NOMO-1 (cell line): ENCODE data around the gene RNU6-9.
"Not testable (repeated sequence)": the region's sequence is repeated elsewhere in the genome, so short reads cannot be mapped to it uniquely, and the experiment has no call there.

Experiments used
- DNase-seq, 2 experiments: peaks; one replicate each; lab custom pipeline; 2025; ENCODE audit not compliant: unreplicated experiment in 2 of 2; lab: John Stamatoyannopoulos, UW

The RNU6-9 gene

GRCh38 chr19:892894-893689 is at the start of gene RNU6-9, which contains the start of gene MED16:
Gene RNU6-9 (plus strand): TSS chr19:893484.
Gene MED16 (minus strand): TSS chr19:893187. CDS start chr19:891131, 2,056 bp downstream.
- peak; percentile 84 to 94 for DNase-seq

- peak in 1 of 2 experiments; percentile 47 for DNase-seq
Observed at GRCh38 chr19:843836-844545, 49.3 kb upstream of the RNU6-9 start.

- DNase-seq = no peak
Observed at GRCh38 chr19:844546-844971, 48.7 kb upstream of the RNU6-9 start.

GRCh38 chr19:845707-846521 is 47.4 kb upstream of the RNU6-9 start:
- DNase-seq = no peak

GRCh38 chr19:848386-848921 is 44.8 kb upstream of the RNU6-9 start:
- peak in 1 of 2 experiments; percentile 41 for DNase-seq

GRCh38 chr19:849195-849594 is 44.1 kb upstream of the RNU6-9 start:
- not testable (repeated sequence) for DNase-seq

GRCh38 chr19:850221-850978 is 42.9 kb upstream of the RNU6-9 start:
- DNase-seq = peak; percentile 63 to 65

- no peak for DNase-seq
Observed at GRCh38 chr19:850979-851335, 42.3 kb upstream of the RNU6-9 start.

GRCh38 chr19:852136-853013 is 40.9 kb upstream of the RNU6-9 start, which contains the start of gene ELANE:
Gene ELANE (plus strand): TSS chr19:852303. CDS start chr19:852329, 26 bp downstream.
- DNase-seq = peak; percentile 54 to 74

GRCh38 chr19:853014-853585 is 40.2 kb upstream of the RNU6-9 start:
- DNase-seq = no peak

- not testable (repeated sequence) for DNase-seq
Observed at GRCh38 chr19:853614-854220, 39.6 kb upstream of the RNU6-9 start.

- DNase-seq = no peak
Observed at GRCh38 chr19:854549-854948, 38.7 kb upstream of the RNU6-9 start.

- no peak for DNase-seq
Observed at GRCh38 chr19:855142-855541, 38.1 kb upstream of the RNU6-9 start.

GRCh38 chr19:855566-856120 is 37.6 kb upstream of the RNU6-9 start:
- DNase-seq = no peak

GRCh38 chr19:858284-858683 is 35.0 kb upstream of the RNU6-9 start:
- DNase-seq = no peak

- peak; percentile 67 to 68 for DNase-seq
Observed at GRCh38 chr19:858868-859843, 34.1 kb upstream of the RNU6-9 start, which contains the start of gene CFD. Gene CFD (plus strand): TSS chr19:859664. CDS start chr19:859690, 26 bp downstream.
